K562 (cell line): Measurements from ENCODE around the gene EID2. TPM values are rescaled to one million over a fixed set of nuclear protein-coding genes. Genes with fewer than 3 reads are reported as not detected.

ENCODE experiments used
- ATAC-seq: fragments of 200-7000 bp; cut with Tn5 transposase; 3 replicates; pipeline ENCODE4 v1.9.1; 2020; ENCODE audit warnings: moderate library complexity
- Bru-seq: library from RNA; stranded (reverse); fragments of 400-500 nt; gene quantifications from one replicate; lab custom pipeline; 2021; lab: Mats Ljungman, UMichigan
- BruChase-seq, 2 experiments: library from RNA; stranded (reverse); fragments of 400-500 nt; gene quantifications; one replicate each; lab custom pipeline; 2021; lab: Mats Ljungman, UMichigan
- BruUV-seq: library from RNA; stranded (reverse); fragments of 400-500 nt; replicated peaks from 2 replicates; lab custom pipeline; 2021; lab: Mats Ljungman, UMichigan
- CTCF ChIA-PET: fragments of 300-600 bp; formaldehyde crosslinking; extraction: SDS; loops from one replicate; lab custom pipeline; 2021; ENCODE audit warnings: low intra/inter-chr PET ratio; lab: Yijun Ruan, JAX
- POLR2A ChIA-PET: fragments of 300-600, 350-650 bp; sonication (Branson Sonifier 250); formaldehyde crosslinking; extraction: SDS; loops from one replicate; lab custom pipeline; 2021; ENCODE audit warnings: antibody characterized with exemption, inconsistent platforms; lab: Yijun Ruan, JAX
- DNase-seq, 4 experiments: peaks; one replicate each; pipeline versions ENCODE4 v3.0.0 to v3.0.0-alpha.2; 2011 to 2018; ENCODE audit warnings: low spot score in 3 of 4, mixed read lengths in 3 of 4; ENCODE audit errors: extremely low read depth in 1 of 4
- FAIRE-seq: peaks from 2 replicates; lab custom pipeline; 2011; peaks lifted over from hg19 to GRCh38; lab: Jason Lieb, UNC
- H2AFZ ChIP-seq: 2 replicates; pipeline ENCODE4 v1.6.0; 2011; ENCODE audit warnings: low read depth, low read length, control low read depth, inconsistent platforms
- H3K27ac ChIP-seq: fragments of 200-600 bp; 3 replicates; pipeline ENCODE4 v1.8.0; 2011; ENCODE audit warnings: low read depth, mild to moderate bottlenecking, control low read depth, inconsistent platforms, low read length, moderate library complexity, mixed read lengths; ENCODE audit errors: extremely low read depth
- H3K27me3 ChIP-seq, 2 experiments: fragments of 300-600 bp in 1 of 2; 2 replicates in 1 of 2; 3 replicates in 1 of 2; pipeline versions ENCODE4 v1.6.0 to v1.8.0; 2011; ENCODE audit warnings: inconsistent platforms in 2 of 2, low read length in 2 of 2, mild to moderate bottlenecking in 1 of 2, mixed read lengths in 1 of 2, moderate library complexity in 1 of 2; ENCODE audit not compliant: control insufficient read depth in 2 of 2, insufficient read depth in 2 of 2
- H3K36me3 ChIP-seq: fragments of 300-600 bp; 3 replicates; pipeline ENCODE4 v1.8.0; 2011; ENCODE audit warnings: mild to moderate bottlenecking, low read length, inconsistent platforms; ENCODE audit not compliant: control insufficient read depth, insufficient read depth
- H3K4me1 ChIP-seq, 2 experiments: fragments of 200-600 bp in 1 of 2; replicated peaks in 1 of 2; 2 replicates in 1 of 2; 3 replicates in 1 of 2; pipeline versions ENCODE4 v1.5.1 to v1.8.0; 2011; ENCODE audit warnings: inconsistent platforms in 2 of 2, low read length in 2 of 2, mild to moderate bottlenecking in 1 of 2, mixed read lengths in 1 of 2, moderate library complexity in 1 of 2; ENCODE audit not compliant: control insufficient read depth in 2 of 2, insufficient read depth in 2 of 2
- H3K4me2 ChIP-seq: 2 replicates; pipeline ENCODE4 v1.6.1; 2011; ENCODE audit warnings: low read length, control low read depth, inconsistent platforms, mixed read lengths; ENCODE audit not compliant: insufficient read depth
- H3K4me3 ChIP-seq: fragments of 200-600 bp; sonication (generic), shearing (Covaris generic); 2 replicates; pipeline ENCODE4 v1.5.1; 2016; ENCODE audit warnings: control low read depth, inconsistent platforms
- H3K79me2 ChIP-seq: fragments of 200-600 bp; 3 replicates; pipeline ENCODE4 v1.8.0; 2011; ENCODE audit warnings: low read length, inconsistent platforms; ENCODE audit not compliant: control insufficient read depth, insufficient read depth
- H3K9ac ChIP-seq, 2 experiments: 2 replicates each; pipeline versions ENCODE4 v1.6.0 to v1.6.1; 2011; ENCODE audit warnings: low read depth in 2 of 2, low read length in 2 of 2, control low read depth in 1 of 2, inconsistent platforms in 1 of 2, mild to moderate bottlenecking in 1 of 2, mixed read lengths in 1 of 2; ENCODE audit not compliant: insufficient read depth in 1 of 2
- H3K9me1 ChIP-seq: one replicate; pipeline ENCODE4 v1.6.0; 2011; ENCODE audit warnings: inconsistent platforms, mild to moderate bottlenecking, low read length, moderate library complexity; ENCODE audit not compliant: control insufficient read depth, insufficient read depth
- H3K9me3 ChIP-seq: replicated peaks from 2 replicates; pipeline ENCODE4 v1.5.1; 2011; ENCODE audit warnings: low read depth, low read length, inconsistent platforms; ENCODE audit not compliant: control insufficient read depth, insufficient read depth
- H4K20me1 ChIP-seq: replicated peaks from 2 replicates; pipeline ENCODE4 v1.6.1; 2011; ENCODE audit warnings: low read length, inconsistent platforms, mixed read lengths; ENCODE audit not compliant: control insufficient read depth, insufficient read depth
- DDX20 ChIP-seq: fragments of 450-650 bp; IDR thresholded peaks from 2 replicates; pipeline ENCODE4 v1.6.1; 2016; ENCODE audit warnings: missing genetic modification characterization, low read depth, mild to moderate bottlenecking, missing compliant biosample characterization, moderate library complexity
- PHB2 ChIP-seq: fragments of 450-650 bp; IDR thresholded peaks from 2 replicates; pipeline ENCODE4 v1.6.1; 2017; ENCODE audit warnings: low read depth
- ZNF507 ChIP-seq: conservative IDR thresholded peaks from 2 replicates; pipeline ENCODE4 v1.6.1; 2017; ENCODE audit warnings: missing genetic modification characterization, missing compliant biosample characterization
- WGBS: fragments of 100-300 bp; shearing (Covaris generic); methylation state at CpG from one replicate; pipeline ENCODE4 v1.1.6; 2016; ENCODE audit warnings: low coverage, mixed read lengths; ENCODE audit not compliant: insufficient coverage; ENCODE audit errors: missing lambda C conversion rate; 5-methylcytosine and 5-hydroxymethylcytosine counted together
- in situ Hi-C: fragments of 300-500 bp; cut with MboI; formaldehyde crosslinking; loops from 4 replicates; pipeline ENCODE4 v1.15.0; 2018; ENCODE audit warnings: inconsistent platforms, mixed read lengths
- intact Hi-C: fragments of 100-400 bp; cut with micrococcal nuclease; formaldehyde crosslinking; loops from 2 replicates; pipeline ENCODE4 v1.14.2; 2022
- long read RNA-seq, 3 experiments: library from polyadenylated mRNA in 2 of 3; library from RNA in 1 of 3; unstranded in 2 of 3; stranded (forward) in 1 of 3; transcript quantifications; one replicate each; pipeline ENCODE4 v2.0.0, GENCODE V29; 2019 to 2022
- polyA minus RNA-seq, 3 experiments: library from RNA; depleted of rRNA, polyadenylated mRNA; stranded (reverse); fragments of >200 nt; gene quantifications; 2 replicates each; pipeline ENCODE4 v1.2.3, GENCODE V29; 2011
- polyA plus RNA-seq, 8 experiments: library from polyadenylated mRNA; depleted of rRNA in 4 of 8; stranded (reverse) in 5 of 8; unstranded in 3 of 8; fragments of >200 nt; fragmentation: Nextera tagmentation in 2 of 8; fragmentation: Illumina TruSeq in 1 of 8; extraction: Ambion mirVana in 2 of 8; extraction: Trizol in 1 of 8; gene quantifications; 2 replicates each; pipeline versions ENCODE4 v1.2.1 to v1.2.3, GENCODE V29; 2011 to 2014; ENCODE audit warnings: inconsistent platforms in 1 of 8, missing spikeins in 1 of 8
- total RNA-seq, 7 experiments: library from RNA; depleted of rRNA in 6 of 7; stranded (reverse); fragments of >200 nt in 6 of 7; fragmentation: Illumina TruSeq in 2 of 7; extraction: Trizol in 2 of 7; gene quantifications; 2 replicates each; pipeline versions ENCODE4 v1.2.1 to v1.2.3, GENCODE V29; 2011 to 2021; ENCODE audit warnings: low replicate concordance in 1 of 7
- TF ChIP-seq, protein P1 (sequence below): sonication (generic); formaldehyde crosslinking; IDR thresholded peaks from 2 replicates; pipeline ENCODE4 v1.5.0; 2020; ENCODE audit warnings: missing genetic modification reagents

EID2 gene, protein sequence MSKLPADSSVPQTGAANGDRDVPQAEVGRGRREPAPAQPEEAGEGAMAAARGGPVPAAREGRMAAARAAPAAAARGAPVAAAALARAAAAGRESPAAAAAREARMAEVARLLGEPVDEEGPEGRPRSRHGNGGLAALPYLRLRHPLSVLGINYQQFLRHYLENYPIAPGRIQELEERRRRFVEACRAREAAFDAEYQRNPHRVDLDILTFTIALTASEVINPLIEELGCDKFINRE
- 3.2 and 4.8 TPM in 2 replicates for total RNA-seq (2011; cell fraction: chromatin; rRNA removed; ENCODE audit: low replicate concordance)
- total RNA-seq (2011; cell fraction: nucleolus; rRNA removed) = 4.1 and 4.8 TPM in 2 replicates
- 4.2 TPM in 2 replicates for total RNA-seq (2011; cell fraction: nucleoplasm; rRNA removed)
- total RNA-seq (2014; rRNA removed) = 18.5 and 20.8 TPM in 2 replicates
- 10.9 and 11.7 TPM in 2 replicates for total RNA-seq (2014; rRNA removed; fragmentation: Illumina TruSeq; extraction: Trizol)
- total RNA-seq (2015; rRNA removed; fragmentation: Illumina TruSeq; extraction: Trizol) = 9.9 and 11.3 TPM in 2 replicates
- 13.8 and 14.6 TPM in 2 replicates for total RNA-seq (2021)
- 7.3 and 12.4 TPM in 2 replicates for polyA plus RNA-seq (2011; rRNA removed)
- polyA plus RNA-seq (2011; cell fraction: cytosol; rRNA removed) = 4.4 and 10.2 TPM in 2 replicates
- polyA plus RNA-seq (2011; cell fraction: nucleus; rRNA removed) = 4.6 TPM in 2 replicates
- 11.3 and 17.7 TPM in 2 replicates for polyA plus RNA-seq (2012)
- 8.2 and 9.6 TPM in 2 replicates for polyA plus RNA-seq (2014; fragmentation: Illumina TruSeq; extraction: Trizol)
- polyA plus RNA-seq (2014; fragmentation: Nextera tagmentation; extraction: Ambion mirVana) = 1 to 10 TPM; 2.5 to 2.7 TPM
- 18.5 and 23.6 TPM in 2 replicates for polyA plus RNA-seq (2014; rRNA removed)
- 3.9 TPM in 2 replicates for polyA minus RNA-seq (2011; rRNA and poly(A)+ RNA removed)
- 4.0 and 4.4 TPM in 2 replicates for polyA minus RNA-seq (2011; cell fraction: cytosol; rRNA and poly(A)+ RNA removed)
- polyA minus RNA-seq (2011; cell fraction: nucleus; rRNA and poly(A)+ RNA removed) = 1.3 and 3.2 TPM in 2 replicates
- Bru-seq, nascent RNA = percentile 89 among the genes with signal in this experiment
- percentile 85 among the genes with signal in this experiment for BruChase-seq, experiment 1, labeled RNA remaining after a 2-hour chase
- percentile 88 among the genes with signal in this experiment for BruChase-seq, experiment 2, labeled RNA remaining after a 6-hour chase
- long read RNA-seq, experiment 1, transcript EID2-201 (1 exons, 1,629 nt) = major isoform, 65 of 66 reads
- long read RNA-seq, experiment 1, partial matches to known transcripts = 0 of 66 reads
- long read RNA-seq, experiment 1, other reads (novel, unspliced or antisense) = 1 of 66 reads
- long read RNA-seq, experiment 2, transcript EID2-201 (1 exons, 1,629 nt) = major isoform, 27 of 27 reads
- long read RNA-seq, experiment 2, partial matches to known transcripts = 0 of 27 reads
- long read RNA-seq, experiment 2, other reads (novel, unspliced or antisense) = 0 of 27 reads
- long read RNA-seq, experiment 3, partial matches to known transcripts = 0 of 2 reads
- long read RNA-seq, experiment 3, other reads (novel, unspliced or antisense) = 0 of 2 reads

DNA sequence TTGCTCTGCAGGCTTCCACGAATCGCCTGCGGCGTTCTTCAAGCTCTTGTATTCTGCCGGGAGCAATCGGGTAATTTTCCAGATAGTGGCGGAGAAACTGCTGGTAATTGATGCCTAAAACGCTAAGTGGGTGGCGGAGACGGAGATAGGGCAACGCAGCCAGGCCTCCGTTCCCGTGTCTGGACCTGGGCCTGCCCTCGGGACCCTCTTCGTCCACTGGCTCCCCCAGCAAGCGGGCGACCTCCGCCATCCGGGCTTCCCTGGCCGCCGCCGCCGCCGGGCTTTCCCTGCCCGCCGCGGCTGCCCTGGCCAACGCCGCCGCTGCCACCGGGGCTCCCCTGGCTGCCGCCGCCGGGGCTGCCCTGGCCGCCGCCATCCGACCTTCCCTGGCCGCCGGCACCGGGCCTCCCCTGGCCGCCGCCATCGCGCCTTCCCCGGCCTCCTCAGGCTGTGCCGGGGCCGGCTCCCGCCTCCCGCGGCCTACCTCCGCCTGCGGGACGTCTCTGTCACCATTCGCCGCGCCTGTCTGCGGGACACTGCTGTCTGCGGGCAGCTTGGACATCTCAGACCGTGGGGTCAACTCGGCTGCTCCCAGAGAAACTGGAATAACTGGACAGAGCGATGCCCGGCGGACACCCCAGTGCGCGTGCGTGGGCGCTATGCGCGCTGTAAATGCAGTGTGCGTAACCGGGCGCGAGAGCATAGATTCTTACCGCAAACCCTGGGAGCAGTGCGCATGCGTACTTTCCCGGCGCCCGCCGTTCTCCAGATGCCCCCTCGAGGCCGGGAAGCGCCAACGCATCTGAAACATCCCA lies at the start of gene EID2:
Gene EID2 (minus strand): TSS at position 644 of the 815 bp plus-strand sequence. CDS start 82 bp downstream, at position 562.
- Histone ChIP-seq H3K4me3 (peak within 1 kb of the TSS; percentile 88), H3K79me2 (peaks cover 17% of the 10 kb centered on the region), H3K9ac (peak within 1 kb of the TSS; percentile 75 to 99), H3K36me3 (0 out of 3 replicates have a peak, but pooled peaks cover 2% of the 10 kb centered on the region), H3K4me2 (peak within 1 kb of the TSS; percentile 92), H3K9me1 (no peaks in the 10 kb centered on the region), H2AFZ (peak within 1 kb of the TSS; percentile 98), H3K9me3 (no peaks in the 10 kb centered on the region), H3K27me3 (peaks cover 3 to 7% of the 10 kb centered on the region in 2 experiments; a peak in 2 of 5 replicates), H3K27ac (peak within 1 kb of the TSS; percentile 81), H3K4me1 (peaks cover 3 to 8% of the 10 kb centered on the region in 2 experiments; a peak in 2 of 5 replicates), H4K20me1 (no peaks in the 10 kb centered on the region)
- in situ Hi-C loops = loop anchor here (5.0 kb wide), 1 partner anchor 97 kb away; no protein-coding TSS in a partner anchor
- WGBS = under 1% methylated on average over 78 of the region's 84 CpGs
- ChIA-PET CTCF (no interaction called here), POLR2A (interaction anchor here (0.6 to 1.4 kb wide), 6 partner anchors 9 to 300 kb away, joined by 3 to 8 read pairs (median 4); partner anchors contain the start of gene RPS16)
- DNase-seq = peak; percentile 96 to 98 (median 96)
- intact Hi-C loops = no loop called here
- FAIRE-seq = peak; percentile 99
- no TSS peak for BruUV-seq
- ATAC-seq = peak; percentile 98
- no peak for TF ChIP-seq DDX20 (tag)
- TF ChIP-seq PHB2 = no peak
- TF ChIP-seq ZNF507 (tag) = no peak
- TF ChIP-seq, protein P1, sequence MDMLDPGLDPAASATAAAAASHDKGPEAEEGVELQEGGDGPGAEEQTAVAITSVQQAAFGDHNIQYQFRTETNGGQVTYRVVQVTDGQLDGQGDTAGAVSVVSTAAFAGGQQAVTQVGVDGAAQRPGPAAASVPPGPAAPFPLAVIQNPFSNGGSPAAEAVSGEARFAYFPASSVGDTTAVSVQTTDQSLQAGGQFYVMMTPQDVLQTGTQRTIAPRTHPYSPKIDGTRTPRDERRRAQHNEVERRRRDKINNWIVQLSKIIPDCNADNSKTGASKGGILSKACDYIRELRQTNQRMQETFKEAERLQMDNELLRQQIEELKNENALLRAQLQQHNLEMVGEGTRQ (CRISPR knock-in tag) = no peak
